ENCODE results near the gene CLEC10A.
A peak's percentile ranks its signal among the peaks of the same experiment; 100 is the strongest.

CLEC10A gene

DNA sequence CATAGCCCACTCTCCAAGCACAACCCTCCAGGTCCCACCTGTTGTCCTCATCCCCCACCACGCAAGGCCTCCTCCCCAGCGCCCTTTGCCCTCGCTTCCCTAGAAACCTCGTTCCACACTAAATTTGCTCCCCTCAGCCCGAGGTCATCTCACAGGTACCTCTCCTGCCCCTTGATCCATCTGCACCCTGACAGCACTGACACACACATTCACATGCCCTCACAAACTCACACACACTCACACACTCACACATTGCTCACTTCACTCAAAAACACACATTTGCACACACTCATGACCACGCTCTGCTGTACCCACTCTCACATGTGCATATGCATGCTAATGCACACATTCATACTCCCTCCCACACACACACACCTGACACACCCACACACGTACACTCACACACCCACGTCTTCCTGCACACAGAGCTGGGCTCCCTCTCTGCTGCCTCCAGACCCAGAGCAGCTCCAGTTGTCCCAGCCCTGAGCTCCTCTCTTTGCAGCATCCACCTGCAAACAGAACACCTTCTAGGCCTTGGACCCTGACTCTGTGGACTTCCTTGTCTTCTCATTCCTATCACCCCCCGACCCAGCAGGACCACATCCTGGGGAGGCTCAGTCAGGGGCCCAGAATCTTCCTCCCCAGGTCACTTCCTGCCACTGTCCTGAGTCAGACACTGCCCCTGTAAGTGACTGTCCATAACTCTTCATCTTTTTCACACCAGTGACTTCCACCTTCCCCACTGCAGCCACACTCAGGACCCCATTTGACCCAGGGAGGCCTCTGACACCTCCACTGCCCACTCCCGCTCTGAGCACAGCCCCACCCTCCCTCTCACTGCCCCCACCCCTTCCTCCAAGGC is 29.6 kb upstream of the CLEC10A start:
- Histone ChIP-seq H3K36me3 (no peaks in the 10 kb centered on the region), H3K27ac (no peak overlapping the region), H3K4me3 (ENCODE audit: low read depth, low read length) (no peak overlapping the region), H3K27me3 (ENCODE audit: insufficient read depth, low read depth, severe bottlenecking) (no peaks in the 10 kb centered on the region), H3K9me3 (ENCODE audit: severe bottlenecking) (no peaks in the 10 kb centered on the region)
- no peak for DNase-seq
- TF ChIP-seq, protein P1, sequence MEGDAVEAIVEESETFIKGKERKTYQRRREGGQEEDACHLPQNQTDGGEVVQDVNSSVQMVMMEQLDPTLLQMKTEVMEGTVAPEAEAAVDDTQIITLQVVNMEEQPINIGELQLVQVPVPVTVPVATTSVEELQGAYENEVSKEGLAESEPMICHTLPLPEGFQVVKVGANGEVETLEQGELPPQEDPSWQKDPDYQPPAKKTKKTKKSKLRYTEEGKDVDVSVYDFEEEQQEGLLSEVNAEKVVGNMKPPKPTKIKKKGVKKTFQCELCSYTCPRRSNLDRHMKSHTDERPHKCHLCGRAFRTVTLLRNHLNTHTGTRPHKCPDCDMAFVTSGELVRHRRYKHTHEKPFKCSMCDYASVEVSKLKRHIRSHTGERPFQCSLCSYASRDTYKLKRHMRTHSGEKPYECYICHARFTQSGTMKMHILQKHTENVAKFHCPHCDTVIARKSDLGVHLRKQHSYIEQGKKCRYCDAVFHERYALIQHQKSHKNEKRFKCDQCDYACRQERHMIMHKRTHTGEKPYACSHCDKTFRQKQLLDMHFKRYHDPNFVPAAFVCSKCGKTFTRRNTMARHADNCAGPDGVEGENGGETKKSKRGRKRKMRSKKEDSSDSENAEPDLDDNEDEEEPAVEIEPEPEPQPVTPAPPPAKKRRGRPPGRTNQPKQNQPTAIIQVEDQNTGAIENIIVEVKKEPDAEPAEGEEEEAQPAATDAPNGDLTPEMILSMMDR (IDR thresholded peaks at IDR 0.05; ENCODE audit: low read depth, low read length) = no peak

DNA sequence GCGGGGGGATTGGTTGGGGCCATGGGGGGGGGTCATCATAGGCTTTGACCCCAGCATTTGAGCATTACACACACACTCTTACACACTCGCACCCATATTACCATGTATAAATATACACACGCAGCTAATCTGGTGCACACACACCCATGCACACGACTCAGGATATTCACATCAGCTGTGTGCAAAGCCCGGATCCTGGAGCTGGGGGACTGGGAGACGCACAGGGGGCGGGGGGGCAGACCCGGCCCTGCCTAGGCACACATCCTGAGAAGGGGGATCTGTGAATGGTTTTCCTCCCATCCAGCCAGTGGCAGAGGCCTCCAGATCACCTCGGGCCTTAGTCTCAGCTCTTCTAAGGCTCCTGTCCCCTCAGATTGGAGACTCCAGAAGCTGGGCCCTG is 28.9 kb upstream of the CLEC10A start:
- H3K9me3 ChIP-seq (ENCODE audit: severe bottlenecking) = no peaks in the 10 kb centered on the region
- H3K4me3 ChIP-seq (ENCODE audit: low read depth, low read length) = no peak overlapping the region
- TF ChIP-seq, protein P1 (IDR thresholded peaks at IDR 0.05; ENCODE audit: low read depth, low read length) = no peak
- no peaks in the 10 kb centered on the region for H3K36me3 ChIP-seq
- no peak overlapping the region for H3K27ac ChIP-seq
- no peak for DNase-seq
- H3K27me3 ChIP-seq (ENCODE audit: insufficient read depth, low read depth, severe bottlenecking) = no peaks in the 10 kb centered on the region

GRCh38 chr17:7108560-7108925 is 28.5 kb upstream of the CLEC10A start:
- H3K4me3 ChIP-seq (ENCODE audit: low read depth, low read length) = no peak overlapping the region
- no peak for DNase-seq
- H3K27me3 ChIP-seq (ENCODE audit: insufficient read depth, low read depth, severe bottlenecking) = no peaks in the 10 kb centered on the region
- H3K36me3 ChIP-seq = no peaks in the 10 kb centered on the region
- TF ChIP-seq, protein P1 (IDR thresholded peaks at IDR 0.05; ENCODE audit: low read depth, low read length) = no peak
- no peaks in the 10 kb centered on the region for H3K9me3 ChIP-seq (ENCODE audit: severe bottlenecking)
- H3K27ac ChIP-seq = no peak overlapping the region

GRCh38 chr17:7107795-7108559 is 27.9 kb upstream of the CLEC10A start:
- TF ChIP-seq, protein P1 (IDR thresholded peaks at IDR 0.05; ENCODE audit: low read depth, low read length) = no peak
- H3K9me3 ChIP-seq (ENCODE audit: severe bottlenecking) = no peaks in the 10 kb centered on the region
- no peaks in the 10 kb centered on the region for H3K36me3 ChIP-seq
- H3K27me3 ChIP-seq (ENCODE audit: insufficient read depth, low read depth, severe bottlenecking) = no peaks in the 10 kb centered on the region
- H3K27ac ChIP-seq = no peak overlapping the region
- DNase-seq = no peak
- no peak overlapping the region for H3K4me3 ChIP-seq (ENCODE audit: low read depth, low read length)

DNA sequence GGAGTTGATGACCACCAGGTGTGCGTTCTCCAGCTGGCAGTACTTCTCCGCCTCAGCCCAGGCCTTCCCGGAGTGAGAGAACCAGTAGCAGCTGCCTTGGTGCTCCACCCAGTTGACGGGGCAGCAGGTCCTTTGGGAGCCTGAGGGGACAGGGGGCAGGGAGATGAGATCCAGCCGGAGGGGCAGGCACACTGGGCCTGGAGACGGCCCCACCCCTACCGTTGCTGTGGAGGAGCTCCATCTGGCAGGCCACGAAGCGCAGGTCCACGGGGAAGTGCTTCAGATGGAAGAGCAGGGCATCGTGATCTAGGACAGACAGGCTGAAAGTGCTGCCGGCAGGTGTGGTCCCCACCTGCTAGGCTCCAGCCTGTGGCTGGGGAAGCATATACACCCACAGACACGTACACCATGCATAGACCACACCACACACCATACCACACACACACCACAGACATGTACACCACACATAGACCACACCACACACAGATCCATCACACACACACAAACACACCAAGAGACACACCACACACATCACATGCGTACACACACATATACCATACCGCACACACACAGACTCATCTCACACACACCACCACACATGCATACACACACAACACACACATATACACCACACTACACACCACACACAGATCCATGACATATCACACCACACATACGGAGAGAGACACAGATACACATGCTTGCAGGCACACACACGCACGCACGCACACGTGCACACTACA is 27.1 kb upstream of the CLEC10A start:
- TF ChIP-seq, protein P1 (IDR thresholded peaks at IDR 0.05; ENCODE audit: low read depth, low read length) = no peak
- no peak overlapping the region for H3K4me3 ChIP-seq (ENCODE audit: low read depth, low read length)
- H3K36me3 ChIP-seq = no peaks in the 10 kb centered on the region
- peak; percentile 41 for DNase-seq
- H3K27me3 ChIP-seq (ENCODE audit: insufficient read depth, low read depth, severe bottlenecking) = no peaks in the 10 kb centered on the region
- H3K27ac ChIP-seq = no peak overlapping the region
- H3K9me3 ChIP-seq (ENCODE audit: severe bottlenecking) = no peaks in the 10 kb centered on the region

All from WERI-Rb-1 (cell line).